DOHH2 (cell line): ENCODE results near the gene TES.

ENCODE experiments used
- CTCF ChIP-seq: fragments of 200-600 bp; sonication (generic); IDR thresholded peaks from one replicate; pipeline ENCODE4 v1.5.1; 2014; ENCODE audit warnings: antibody characterized with exemption, mild to moderate bottlenecking, low read depth, low read length; ENCODE audit not compliant: poor library complexity, severe bottlenecking
- EZH2phosphoT487 ChIP-seq: fragments of 200-600 bp; sonication (generic); IDR thresholded peaks from 2 replicates; pipeline ENCODE4 v1.6.1; 2017; ENCODE audit warnings: borderline replicate concordance, mild to moderate bottlenecking, antibody characterized with exemption, low read length, moderate library complexity, mixed read lengths

- TF ChIP-seq CTCF (no peak), EZH2phosphoT487 (no peak)
Measured at GRCh38 chr7:116228241-116228640, 17.9 kb downstream of the TES start.
